HG02678 (cell line): ENCODE data around the gene KCNK1.

ENCODE experiments used
- ATAC-seq: cut with Tn5 transposase; IDR thresholded peaks from one replicate; pipeline ENCODE4 v1.9.1; 2021; ENCODE audit warnings: mild to moderate bottlenecking, moderate library complexity; ENCODE audit not compliant: unreplicated experiment

The KCNK1 gene

GRCh38 chr1:233613252-233614172 lies at the start of gene KCNK1:
TSS of gene KCNK1 (plus strand) at chr1:233614106. CDS start at chr1:233614172, 66 bp downstream.
- ATAC-seq = no peak

- no peak for ATAC-seq
These were observed 48.6 kb upstream of the KCNK1 start for GRCh38 chr1:233565313-233565712.

- no peak for ATAC-seq
These were observed 47.0 kb upstream of the KCNK1 start for GRCh38 chr1:233566886-233567285.

- ATAC-seq = no peak
These were observed 44.3 kb upstream of the KCNK1 start for GRCh38 chr1:233569636-233570035.

- ATAC-seq = no peak
These were observed 43.7 kb upstream of the KCNK1 start for GRCh38 chr1:233570216-233570615.

GRCh38 chr1:233570706-233571105 lies 43.2 kb upstream of the KCNK1 start:
- no peak for ATAC-seq

- no peak for ATAC-seq
These were observed 41.0 kb upstream of the KCNK1 start for GRCh38 chr1:233572896-233573295.

GRCh38 chr1:233575450-233575849 lies 38.5 kb upstream of the KCNK1 start:
- no peak for ATAC-seq

GRCh38 chr1:233582439-233582838 lies 31.5 kb upstream of the KCNK1 start:
- no peak for ATAC-seq

GRCh38 chr1:233584376-233584775 lies 29.5 kb upstream of the KCNK1 start:
- ATAC-seq = no peak

- ATAC-seq = no peak
These were observed 29.0 kb upstream of the KCNK1 start for GRCh38 chr1:233584931-233585330.

- ATAC-seq = no peak
These were observed 27.6 kb upstream of the KCNK1 start for GRCh38 chr1:233586301-233586700.

- no peak for ATAC-seq
These were observed 26.7 kb upstream of the KCNK1 start for GRCh38 chr1:233587196-233587595.

GRCh38 chr1:233587958-233588799 lies 25.7 kb upstream of the KCNK1 start:
- no peak for ATAC-seq

- ATAC-seq = no peak
These were observed 16.4 kb upstream of the KCNK1 start for GRCh38 chr1:233597489-233597901.

- peak; percentile 86 for ATAC-seq
These were observed 14.9 kb upstream of the KCNK1 start for GRCh38 chr1:233598891-233599541.

GRCh38 chr1:233599542-233600073 lies 14.3 kb upstream of the KCNK1 start:
- ATAC-seq = peak; percentile 39

- no peak for ATAC-seq
These were observed 13.4 kb upstream of the KCNK1 start for GRCh38 chr1:233600488-233600887.

GRCh38 chr1:233603478-233603877 lies 10.4 kb upstream of the KCNK1 start:
- ATAC-seq = no peak

- no peak for ATAC-seq
These were observed 8.7 kb upstream of the KCNK1 start for GRCh38 chr1:233605205-233605604.

- ATAC-seq = peak; percentile 21
These were observed 7.1 kb upstream of the KCNK1 start for GRCh38 chr1:233606813-233607212.
